Activated CD8-positive, alpha-beta memory T cell treated with anti-CD3 and anti-CD28 coated beads, Interleukin-2, amount 50 U/mL, for 4 hours (primary cell): ENCODE data around the gene PRXL2A.

ENCODE experiments used
- DNase-seq: peaks from one replicate; pipeline ENCODE4 v3.0.0-alpha.2; 2020

The PRXL2A gene

GRCh38 chr10:80447436-80448190 is 39.3 kb downstream of the PRXL2A start:
- DNase-seq: no peak

GRCh38 chr10:80448209-80448942 is 40.0 kb downstream of the PRXL2A start:
- no peak for DNase-seq

GRCh38 chr10:80449520-80449919 is 41.2 kb downstream of the PRXL2A start:
- no peak for DNase-seq

GRCh38 chr10:80451132-80451531 is 42.8 kb downstream of the PRXL2A start:
- DNase-seq: no peak

GRCh38 chr10:80452069-80452468 is 43.7 kb downstream of the PRXL2A start:
- no peak for DNase-seq

- no peak for DNase-seq
Observed at GRCh38 chr10:80452640-80453039, 44.3 kb downstream of the PRXL2A start.

- DNase-seq: no peak
Observed at GRCh38 chr10:80453056-80453841, 44.9 kb downstream of the PRXL2A start.

- peak; percentile 74 for DNase-seq
Observed at GRCh38 chr10:80453842-80454512, 45.6 kb downstream of the PRXL2A start, which contains the start of gene TSPAN14. Gene TSPAN14, plus strand, starts transcription at chr10:80454310. Its CDS starts 34,924 bp downstream, at chr10:80489234.

GRCh38 chr10:80454513-80455460 is 46.4 kb downstream of the PRXL2A start:
- DNase-seq: no peak

- DNase-seq: no peak
Observed at GRCh38 chr10:80455461-80456349, 47.4 kb downstream of the PRXL2A start.

GRCh38 chr10:80457554-80458262 is 49.4 kb downstream of the PRXL2A start:
- no peak for DNase-seq

- no peak for DNase-seq
Observed at GRCh38 chr10:80458263-80458625, 49.9 kb downstream of the PRXL2A start.

GRCh38 chr10:80458638-80459037 is 50.3 kb downstream of the PRXL2A start:
- no peak for DNase-seq

GRCh38 chr10:80459047-80459865 is 50.9 kb downstream of the PRXL2A start:
- peak; percentile 62 for DNase-seq

- no peak for DNase-seq
Observed at GRCh38 chr10:80460399-80461207, 52.3 kb downstream of the PRXL2A start.

GRCh38 chr10:80461208-80462183 is 53.1 kb downstream of the PRXL2A start:
- no peak for DNase-seq
